ENCODE data around the gene MELTF. TPM values are rescaled to one million over a fixed set of nuclear protein-coding genes. Genes with fewer than 3 reads are reported as not detected.

MELTF gene
- total and polyA plus RNA-seq, 12 donors = 0.47 to 11.3 (median 1.4) TPM; not detected in 1

DNA sequence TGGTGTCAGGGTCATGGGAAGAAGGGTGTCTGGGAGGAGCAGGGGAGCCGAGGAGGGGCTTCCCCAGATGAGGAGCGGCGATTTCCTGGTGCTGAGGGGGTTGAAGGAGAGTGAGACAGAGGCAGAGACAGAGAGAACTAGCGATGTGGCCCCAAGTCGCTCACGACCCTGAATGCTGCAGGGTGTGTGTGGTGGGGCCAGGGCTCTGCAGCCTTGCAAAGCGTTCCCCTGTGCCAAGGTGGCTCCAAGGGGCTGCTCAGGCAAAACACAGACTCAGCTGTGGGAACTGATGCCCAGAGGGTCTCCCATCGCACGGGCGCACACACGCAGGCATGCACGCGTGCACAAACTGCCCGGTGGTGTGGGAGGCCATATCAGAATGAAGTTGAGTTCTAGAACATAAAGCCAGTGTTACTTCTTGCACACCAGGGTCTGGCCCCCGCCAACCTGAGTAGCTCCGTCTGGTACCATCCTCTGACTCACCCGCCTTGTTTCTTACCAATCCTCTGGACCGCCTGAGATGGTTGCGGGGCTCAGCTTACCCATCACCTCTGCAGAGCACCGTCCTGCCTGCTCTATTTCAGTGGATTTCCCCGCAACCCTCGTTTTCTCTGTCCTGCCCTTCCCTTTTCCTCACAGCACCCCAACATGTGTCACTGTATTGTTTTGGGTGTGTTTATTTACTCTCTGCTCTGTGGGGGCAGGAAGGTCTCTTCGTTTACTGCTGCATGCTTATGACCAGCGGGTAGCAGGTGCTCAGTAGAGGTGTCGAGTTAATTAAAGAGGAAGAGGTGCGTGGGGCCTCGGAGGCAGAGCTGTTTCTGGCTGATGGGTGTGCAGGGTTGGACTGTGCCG lies 4.5 kb downstream of the MELTF start:
- H3K27me3 ChIP-seq = peaks cover 54% of the 10 kb centered on the region
- intact Hi-C loops (cut with DNase I) = no loop called here
- no peak overlapping the region for H3K4me3 ChIP-seq
- WGBS, 4 donors = 87 to 89% (median 88%) methylated on average over 16 to 28 of the region's 28 CpGs
- no peaks in the 10 kb centered on the region for H3K9me3 ChIP-seq (replicated peaks in 1 of 3)
- no peaks in the 10 kb centered on the region for H3K36me3 ChIP-seq (replicated peaks in 1 of 2)
- peaks cover 0 to 16% of the 10 kb centered on the region in 2 donors for H3K4me1 ChIP-seq (replicated peaks in 1 of 2)
- no peak for TF ChIP-seq POLR2A (IDR thresholded peaks at IDR 0.05)
- TF ChIP-seq, protein P1, sequence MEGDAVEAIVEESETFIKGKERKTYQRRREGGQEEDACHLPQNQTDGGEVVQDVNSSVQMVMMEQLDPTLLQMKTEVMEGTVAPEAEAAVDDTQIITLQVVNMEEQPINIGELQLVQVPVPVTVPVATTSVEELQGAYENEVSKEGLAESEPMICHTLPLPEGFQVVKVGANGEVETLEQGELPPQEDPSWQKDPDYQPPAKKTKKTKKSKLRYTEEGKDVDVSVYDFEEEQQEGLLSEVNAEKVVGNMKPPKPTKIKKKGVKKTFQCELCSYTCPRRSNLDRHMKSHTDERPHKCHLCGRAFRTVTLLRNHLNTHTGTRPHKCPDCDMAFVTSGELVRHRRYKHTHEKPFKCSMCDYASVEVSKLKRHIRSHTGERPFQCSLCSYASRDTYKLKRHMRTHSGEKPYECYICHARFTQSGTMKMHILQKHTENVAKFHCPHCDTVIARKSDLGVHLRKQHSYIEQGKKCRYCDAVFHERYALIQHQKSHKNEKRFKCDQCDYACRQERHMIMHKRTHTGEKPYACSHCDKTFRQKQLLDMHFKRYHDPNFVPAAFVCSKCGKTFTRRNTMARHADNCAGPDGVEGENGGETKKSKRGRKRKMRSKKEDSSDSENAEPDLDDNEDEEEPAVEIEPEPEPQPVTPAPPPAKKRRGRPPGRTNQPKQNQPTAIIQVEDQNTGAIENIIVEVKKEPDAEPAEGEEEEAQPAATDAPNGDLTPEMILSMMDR (IDR thresholded peaks at IDR 0.05) = no peak
- no peak overlapping the region for H3K27ac ChIP-seq
- peak in 2 of 7 donors; percentile 17 to 43 for DNase-seq

- Histone ChIP-seq H3K36me3 (replicated peaks in 1 of 2) (no peaks in the 10 kb centered on the region), H3K27ac (no peak overlapping the region), H3K4me3 (no peak overlapping the region), H3K9me3 (replicated peaks in 1 of 3) (no peaks in the 10 kb centered on the region), H3K27me3 (peaks cover 47% of the 10 kb centered on the region), H3K4me1 (replicated peaks in 1 of 2) (peaks cover 0 to 7% of the 10 kb centered on the region in 2 donors)
- intact Hi-C loops (cut with DNase I) = no loop called here
- peak in 2 of 7 donors; percentile 19 to 50 for DNase-seq
- no peak for TF ChIP-seq POLR2A (IDR thresholded peaks at IDR 0.05)
- TF ChIP-seq, protein P1 (IDR thresholded peaks at IDR 0.05) = no peak
- WGBS, 4 donors = 67 to 82% (median 71%) methylated on average over 14 to 36 of the region's 36 CpGs
These were observed 5.5 kb downstream of the MELTF start for GRCh38 chr3:197023998-197024651.

DNA sequence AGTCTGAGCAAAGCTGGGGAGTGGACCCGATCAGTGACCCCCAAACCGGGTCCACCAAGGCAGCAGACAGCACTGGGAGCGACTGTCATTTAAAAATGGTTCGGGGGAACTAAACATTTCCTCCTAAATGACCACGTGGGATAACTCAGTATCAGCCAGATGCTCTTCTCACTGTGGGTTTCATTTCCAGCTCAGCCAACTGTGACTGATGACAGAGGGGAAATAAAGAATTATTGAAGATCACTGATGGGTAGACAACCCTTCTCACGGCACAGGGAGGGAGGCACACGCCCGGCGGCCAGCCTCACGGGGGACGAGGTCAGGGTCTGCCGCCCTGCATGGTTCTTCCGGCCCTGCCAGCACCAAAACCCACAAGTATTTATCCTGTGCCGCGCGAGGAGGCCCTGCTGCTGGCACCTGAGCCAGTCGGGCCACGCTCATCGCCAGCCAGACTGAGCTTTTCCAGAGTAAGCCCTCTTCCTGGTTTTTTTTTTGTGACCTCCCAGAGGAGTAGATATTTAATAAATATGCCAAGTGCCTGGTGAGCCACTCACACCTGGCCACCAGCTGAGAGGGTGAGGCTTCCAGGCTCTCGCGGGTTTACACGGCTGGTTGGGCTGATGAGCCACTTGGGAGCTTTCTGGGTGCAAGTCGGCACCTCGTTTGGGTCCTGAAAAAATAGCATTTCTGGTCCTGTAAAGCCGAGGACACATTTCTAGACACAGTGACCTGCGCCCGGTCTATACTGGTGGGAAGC lies 6.2 kb downstream of the MELTF start:
- DNase-seq = peak in 2 of 7 donors; percentile 18 to 42
- Histone ChIP-seq H3K9me3 (replicated peaks in 1 of 3) (no peaks in the 10 kb centered on the region), H3K27me3 (peaks cover 40% of the 10 kb centered on the region), H3K36me3 (replicated peaks in 1 of 2) (no peaks in the 10 kb centered on the region), H3K4me3 (no peak overlapping the region), H3K27ac (no peak overlapping the region), H3K4me1 (replicated peaks in 1 of 2) (peaks cover 0 to under 1% of the 10 kb centered on the region in 2 donors)
- intact Hi-C loops (cut with DNase I) = no loop called here
- TF ChIP-seq, protein P1 (IDR thresholded peaks at IDR 0.05) = no peak
- no peak for TF ChIP-seq POLR2A (IDR thresholded peaks at IDR 0.05)
- 44 to 72% (median 52%) methylated on average over 12 to 27 of the region's 27 CpGs for WGBS, 4 donors

Measured in adrenal gland (tissue), 12 donors.